ENCODE measurements around the gene KAZN.

GRCh38 chr1:14919751-14920150 is 321.3 kb downstream of the KAZN start:
- no peak for TF ChIP-seq CTCF (IDR thresholded peaks at IDR 0.05)
- no peak for TF ChIP-seq EP300 (IDR thresholded peaks at IDR 0.05)
